Astrocyte (in vitro differentiated cells and primary cell): Measurements from ENCODE around the gene DDX23. TPM values are rescaled to one million over a fixed set of nuclear protein-coding genes. Genes with fewer than 3 reads are reported as not detected.
A peak's percentile ranks its signal among the peaks of the same experiment; 100 is the strongest.

Source experiments
- DNase-seq: peaks from one replicate; pipeline ENCODE4 v3.0.0-alpha.2; 2010; ENCODE audit warnings: low read depth
- FAIRE-seq: peaks from 2 replicates; lab custom pipeline; 2011; peaks lifted over from hg19 to GRCh38; lab: Jason Lieb, UNC
- H2AFZ ChIP-seq: 2 replicates; pipeline ENCODE4 v1.6.0; 2012; ENCODE audit warnings: low read depth, low read length, inconsistent platforms
- H3K27ac ChIP-seq: 2 replicates; pipeline ENCODE4 v1.5.1; 2011; ENCODE audit warnings: low read depth, low read length, inconsistent platforms
- H3K27me3 ChIP-seq: 2 replicates; pipeline ENCODE4 v1.6.0; 2011; ENCODE audit warnings: low read length, inconsistent platforms; ENCODE audit not compliant: insufficient read depth
- H3K36me3 ChIP-seq: 2 replicates; pipeline ENCODE4 v1.5.1; 2011; ENCODE audit warnings: low read length, inconsistent platforms; ENCODE audit not compliant: insufficient read depth
- H3K4me1 ChIP-seq: 2 replicates; pipeline ENCODE4 v1.5.1; 2011; ENCODE audit warnings: low read length, inconsistent platforms; ENCODE audit not compliant: insufficient read depth
- H3K4me2 ChIP-seq: 2 replicates; pipeline ENCODE4 v1.6.0; 2012; ENCODE audit warnings: low read length, inconsistent platforms
- H3K4me3 ChIP-seq: 2 replicates; pipeline ENCODE4 v1.5.1; 2011; ENCODE audit warnings: low read depth, mild to moderate bottlenecking, low read length, inconsistent platforms; ENCODE audit not compliant: insufficient read depth
- H3K79me2 ChIP-seq: 2 replicates; pipeline ENCODE4 v1.6.0; 2012; ENCODE audit warnings: mild to moderate bottlenecking, low read length, inconsistent platforms; ENCODE audit not compliant: insufficient read depth
- H3K9ac ChIP-seq: 2 replicates; pipeline ENCODE4 v1.6.0; 2012; ENCODE audit warnings: mild to moderate bottlenecking, low read length, inconsistent platforms
- H3K9me3 ChIP-seq: 2 replicates; pipeline ENCODE4 v1.5.1; 2012; ENCODE audit warnings: low read depth, mild to moderate bottlenecking, low read length, inconsistent platforms; ENCODE audit not compliant: insufficient read depth
- H4K20me1 ChIP-seq: 2 replicates; pipeline ENCODE4 v1.6.0; 2012; ENCODE audit warnings: low read length, inconsistent platforms; ENCODE audit not compliant: insufficient read depth
- H3K27ac Mint-ChIP-seq: one replicate; pipeline ENCODE4 v1.8.0; 2021; ENCODE audit warnings: mild to moderate bottlenecking, mixed read lengths; ENCODE audit not compliant: unreplicated experiment
- H3K27me3 Mint-ChIP-seq: one replicate; pipeline ENCODE4 v1.8.0; 2021; ENCODE audit warnings: low read depth, mixed read lengths; ENCODE audit not compliant: unreplicated experiment
- H3K36me3 Mint-ChIP-seq: one replicate; pipeline ENCODE4 v1.8.0; 2021; ENCODE audit warnings: low read depth, mixed read lengths; ENCODE audit not compliant: unreplicated experiment
- H3K4me1 Mint-ChIP-seq: one replicate; pipeline ENCODE4 v1.8.0; 2021; ENCODE audit warnings: low read depth, mixed read lengths; ENCODE audit not compliant: unreplicated experiment
- H3K4me3 Mint-ChIP-seq: one replicate; pipeline ENCODE4 v1.8.0; 2021; ENCODE audit warnings: mild to moderate bottlenecking, moderate library complexity, mixed read lengths; ENCODE audit not compliant: unreplicated experiment
- H3K9me3 Mint-ChIP-seq: one replicate; pipeline ENCODE4 v1.8.0; 2021; ENCODE audit warnings: mild to moderate bottlenecking, mixed read lengths; ENCODE audit not compliant: unreplicated experiment
- CTCF ChIP-seq: IDR thresholded peaks from 2 replicates; pipeline ENCODE4 v1.5.1; 2011; ENCODE audit warnings: low read depth, mild to moderate bottlenecking, inconsistent platforms, low read length, moderate library complexity; ENCODE audit not compliant: insufficient read depth
- EZH2 ChIP-seq: IDR thresholded peaks from 2 replicates; pipeline ENCODE4 v1.6.1; 2012; ENCODE audit warnings: mild to moderate bottlenecking, low read length, inconsistent platforms; ENCODE audit not compliant: insufficient read depth
- total RNA-seq: library from RNA; stranded (reverse); gene quantifications from 2 replicates; pipeline ENCODE4 v1.2.1, GENCODE V29; 2021

The DDX23 gene
- total RNA-seq, 1 donor from 2014 or later, result 77.1 TPM

DNA sequence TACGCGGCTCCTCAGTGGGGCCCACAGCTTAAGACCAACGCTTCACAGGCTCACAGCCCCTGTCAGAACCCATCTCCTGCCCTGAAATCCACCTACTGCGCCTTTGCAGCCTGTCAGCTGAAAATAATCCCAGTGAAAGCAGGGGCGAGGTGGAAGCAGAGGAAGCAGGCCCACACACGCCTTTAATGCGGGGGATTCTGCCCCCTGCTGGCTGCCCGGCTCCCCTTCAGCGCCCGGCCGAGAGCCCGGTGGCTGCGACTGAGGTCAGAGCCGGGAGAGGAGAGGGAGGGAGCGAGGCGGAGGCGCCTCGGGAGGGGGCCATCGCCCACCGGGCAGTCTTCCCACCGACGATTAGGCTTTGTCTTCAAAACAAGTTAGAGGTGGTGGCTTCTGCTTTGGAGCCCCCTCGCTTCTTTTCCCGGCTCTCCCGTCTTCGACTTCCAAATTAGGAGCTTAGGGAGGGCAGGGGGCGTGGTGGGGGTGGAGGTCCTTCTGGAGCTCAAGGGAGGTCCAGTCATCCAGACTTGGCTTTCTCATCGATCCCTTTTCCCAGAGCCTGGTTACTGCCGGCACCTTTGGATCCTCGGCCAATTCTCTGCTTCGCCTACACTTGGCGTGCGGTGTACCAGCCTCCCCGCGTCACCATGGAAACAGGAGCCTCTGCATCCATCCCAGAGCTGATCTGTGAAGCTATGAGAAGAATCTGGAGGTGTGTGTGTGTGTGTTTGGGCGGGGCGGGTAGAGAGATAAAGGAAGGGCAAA is 38.9 kb upstream of the DDX23 start:
- TF ChIP-seq CTCF, result peak; percentile 75
- peak; percentile 31 for TF ChIP-seq EZH2
- H2AFZ ChIP-seq, result peak overlapping the region; percentile 91
- peaks cover 3% of the 10 kb centered on the region for H3K4me1 ChIP-seq
- no peaks in the 10 kb centered on the region for H3K79me2 ChIP-seq
- H3K4me2 ChIP-seq, result peak overlapping the region; percentile 84
- no peak overlapping the region for H3K27ac ChIP-seq
- H3K36me3 Mint-ChIP-seq, result no peaks in the 10 kb centered on the region
- H3K4me3 ChIP-seq, result peak overlapping the region; percentile 8
- DNase-seq, result peak; percentile 31
- no peaks in the 10 kb centered on the region for H4K20me1 ChIP-seq
- peak overlapping the region; percentile 54 for H3K4me3 Mint-ChIP-seq
- peaks cover 13% of the 10 kb centered on the region for H3K27me3 ChIP-seq
- H3K9ac ChIP-seq, result peak overlapping the region; percentile 58
- H3K9me3 Mint-ChIP-seq, result peaks cover 2% of the 10 kb centered on the region
- H3K27ac Mint-ChIP-seq, result no peak overlapping the region
- FAIRE-seq, result no peak
- no peaks in the 10 kb centered on the region for H3K9me3 ChIP-seq
- H3K36me3 ChIP-seq, result no peaks in the 10 kb centered on the region
- H3K27me3 Mint-ChIP-seq, result peaks cover 17% of the 10 kb centered on the region
- peaks cover 6% of the 10 kb centered on the region for H3K4me1 Mint-ChIP-seq

GRCh38 chr12:48889679-48890078 is 37.7 kb upstream of the DDX23 start:
- Mint-ChIP-seq H3K4me3 (no peak overlapping the region), H3K27me3 (peaks cover 17% of the 10 kb centered on the region), H3K9me3 (peaks cover 2% of the 10 kb centered on the region), H3K36me3 (no peaks in the 10 kb centered on the region), H3K4me1 (peaks cover 6% of the 10 kb centered on the region), H3K27ac (peak overlapping the region; percentile 3)
- no peak overlapping the region for H3K4me3 ChIP-seq
- TF ChIP-seq CTCF (no peak), EZH2 (no peak)
- peaks cover 13% of the 10 kb centered on the region for H3K27me3 ChIP-seq
- FAIRE-seq (no peak), DNase-seq (no peak)
- H3K9me3 ChIP-seq, result no peaks in the 10 kb centered on the region
- H2AFZ ChIP-seq, result no peak overlapping the region
- no peaks in the 10 kb centered on the region for H3K79me2 ChIP-seq
- H3K4me1 ChIP-seq, result peaks cover 3% of the 10 kb centered on the region
- H3K9ac ChIP-seq, result no peak overlapping the region
- H3K27ac ChIP-seq, result no peak overlapping the region
- H4K20me1 ChIP-seq, result no peaks in the 10 kb centered on the region
- H3K36me3 ChIP-seq, result no peaks in the 10 kb centered on the region
- no peak overlapping the region for H3K4me2 ChIP-seq
